SHP77 treated with DMSO at 0.1 percent for 48 hours (cell line): ENCODE measurements around the gene HOXD4.

Source experiments
- DNase-seq: peaks from one replicate; lab custom pipeline; 2025; lab: John Stamatoyannopoulos, UW

HOXD4 gene

DNA sequence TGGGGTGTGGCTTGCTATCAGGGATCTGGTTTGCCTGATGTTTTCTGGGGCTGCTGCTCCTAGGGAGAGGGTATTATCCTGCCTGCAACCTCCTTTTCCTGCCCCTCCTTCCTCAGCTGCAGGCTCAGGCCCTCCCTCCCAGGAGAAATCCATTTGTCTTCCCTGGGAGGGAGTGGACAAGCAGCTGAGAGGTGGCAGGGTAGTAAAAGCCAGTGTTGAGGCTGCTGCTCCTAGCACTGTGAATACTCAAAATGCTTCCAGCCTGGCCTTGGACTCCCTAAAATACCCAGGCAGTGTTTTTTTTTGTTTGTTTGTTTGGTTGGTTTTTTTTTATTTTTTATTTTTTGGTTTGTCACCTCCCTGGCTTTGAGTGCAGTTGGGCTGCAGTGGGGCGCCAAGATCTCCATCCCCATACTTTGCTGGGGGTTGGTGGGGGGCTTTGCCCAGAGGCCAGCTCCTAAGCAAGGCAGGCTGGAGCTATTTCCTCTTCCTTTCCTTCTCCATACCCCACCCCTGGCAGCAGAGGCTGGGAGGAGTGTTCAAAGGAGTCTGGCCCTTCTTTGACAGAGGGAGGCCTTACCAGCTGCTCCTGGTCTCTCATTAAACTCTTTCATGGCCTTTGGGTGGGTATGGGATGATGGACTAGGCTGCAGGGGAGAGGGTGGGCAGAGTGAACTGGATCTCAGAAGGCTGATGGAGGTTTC is 19.4 kb downstream of the HOXD4 start:
- no peak for DNase-seq

DNA sequence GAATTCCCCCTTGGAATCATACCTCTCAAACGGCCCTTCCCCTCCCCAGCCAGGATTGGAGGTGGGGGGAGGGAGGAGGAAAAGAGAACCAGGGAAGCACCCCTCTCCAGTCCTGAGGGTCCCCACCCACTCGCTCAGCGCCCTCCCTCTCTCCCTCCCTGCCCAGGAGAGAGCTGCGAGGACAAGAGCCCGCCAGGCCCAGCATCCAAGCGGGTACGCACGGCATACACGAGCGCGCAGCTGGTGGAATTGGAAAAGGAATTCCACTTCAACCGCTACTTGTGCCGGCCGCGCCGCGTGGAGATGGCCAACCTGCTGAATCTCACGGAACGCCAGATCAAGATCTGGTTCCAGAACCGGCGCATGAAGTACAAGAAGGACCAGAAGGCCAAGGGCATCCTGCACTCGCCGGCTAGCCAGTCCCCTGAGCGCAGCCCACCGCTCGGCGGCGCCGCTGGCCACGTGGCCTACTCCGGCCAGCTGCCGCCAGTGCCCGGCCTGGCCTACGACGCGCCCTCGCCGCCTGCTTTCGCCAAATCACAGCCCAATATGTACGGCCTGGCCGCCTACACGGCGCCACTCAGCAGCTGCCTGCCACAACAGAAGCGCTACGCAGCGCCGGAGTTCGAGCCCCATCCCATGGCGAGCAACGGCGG is 20.1 kb downstream of the HOXD4 start:
- DNase-seq, result no peak

DNA sequence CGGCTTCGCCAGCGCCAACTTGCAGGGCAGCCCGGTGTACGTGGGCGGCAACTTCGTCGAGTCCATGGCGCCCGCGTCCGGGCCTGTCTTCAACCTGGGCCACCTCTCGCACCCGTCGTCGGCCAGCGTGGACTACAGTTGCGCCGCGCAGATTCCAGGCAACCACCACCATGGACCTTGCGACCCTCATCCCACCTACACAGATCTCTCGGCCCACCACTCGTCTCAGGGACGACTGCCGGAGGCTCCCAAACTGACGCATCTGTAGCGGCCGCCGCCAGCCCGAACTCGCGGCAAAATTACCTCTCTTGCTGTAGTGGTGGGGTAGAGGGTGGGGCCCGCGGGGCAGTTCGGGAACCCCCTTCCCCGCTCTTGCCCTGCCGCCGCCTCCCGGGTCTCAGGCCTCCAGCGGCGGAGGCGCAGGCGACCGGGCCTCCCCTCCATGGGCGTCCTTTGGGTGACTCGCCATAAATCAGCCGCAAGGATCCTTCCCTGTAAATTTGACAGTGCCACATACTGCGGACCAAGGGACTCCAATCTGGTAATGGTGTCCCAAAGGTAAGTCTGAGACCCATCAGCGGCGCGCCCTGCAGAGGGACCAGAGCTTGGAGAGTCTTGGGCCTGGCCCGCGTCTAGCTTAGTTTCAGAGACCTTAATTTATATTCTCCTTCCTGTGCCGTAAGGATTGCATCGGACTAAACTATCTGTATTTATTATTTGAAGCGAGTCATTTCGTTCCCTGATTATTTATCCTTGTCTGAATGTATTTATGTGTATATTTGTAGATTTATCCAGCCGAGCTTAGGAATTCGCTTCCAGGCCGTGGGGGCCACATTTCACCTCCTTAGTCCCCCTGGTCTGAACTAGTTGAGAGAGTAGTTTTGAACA is 20.9 kb downstream of the HOXD4 start:
- no peak for DNase-seq

DNA sequence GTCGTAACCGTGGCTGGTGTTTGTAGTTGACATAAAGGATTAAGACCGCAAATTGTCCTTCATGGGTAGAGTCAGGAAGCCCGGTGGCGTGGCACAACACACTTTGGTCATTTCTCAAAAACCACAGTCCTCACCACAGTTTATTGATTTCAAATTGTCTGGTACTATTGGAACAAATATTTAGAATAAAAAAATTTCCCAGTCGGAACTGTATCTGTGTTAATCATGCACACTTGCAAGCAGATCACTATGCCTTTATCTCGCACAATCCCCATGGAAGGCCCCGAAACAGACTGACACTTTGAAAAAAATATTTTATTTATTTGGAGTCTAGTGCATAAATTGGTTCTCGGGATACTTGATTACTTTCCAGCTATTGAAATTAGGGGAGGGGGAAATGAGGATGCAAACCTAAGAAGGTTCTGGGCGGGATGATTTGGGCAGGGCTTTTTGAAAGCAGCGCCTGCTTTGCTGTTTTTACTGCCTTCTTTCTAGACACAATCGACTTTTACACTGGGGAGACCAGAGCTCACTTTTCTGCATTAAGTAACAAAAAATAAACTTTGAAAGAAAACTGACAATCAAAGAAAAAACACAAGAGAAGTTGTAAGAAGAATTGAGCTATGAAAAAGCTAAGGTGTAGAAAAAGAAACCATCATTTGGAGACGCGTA is 21.7 kb downstream of the HOXD4 start:
- DNase-seq, result no peak

DNA sequence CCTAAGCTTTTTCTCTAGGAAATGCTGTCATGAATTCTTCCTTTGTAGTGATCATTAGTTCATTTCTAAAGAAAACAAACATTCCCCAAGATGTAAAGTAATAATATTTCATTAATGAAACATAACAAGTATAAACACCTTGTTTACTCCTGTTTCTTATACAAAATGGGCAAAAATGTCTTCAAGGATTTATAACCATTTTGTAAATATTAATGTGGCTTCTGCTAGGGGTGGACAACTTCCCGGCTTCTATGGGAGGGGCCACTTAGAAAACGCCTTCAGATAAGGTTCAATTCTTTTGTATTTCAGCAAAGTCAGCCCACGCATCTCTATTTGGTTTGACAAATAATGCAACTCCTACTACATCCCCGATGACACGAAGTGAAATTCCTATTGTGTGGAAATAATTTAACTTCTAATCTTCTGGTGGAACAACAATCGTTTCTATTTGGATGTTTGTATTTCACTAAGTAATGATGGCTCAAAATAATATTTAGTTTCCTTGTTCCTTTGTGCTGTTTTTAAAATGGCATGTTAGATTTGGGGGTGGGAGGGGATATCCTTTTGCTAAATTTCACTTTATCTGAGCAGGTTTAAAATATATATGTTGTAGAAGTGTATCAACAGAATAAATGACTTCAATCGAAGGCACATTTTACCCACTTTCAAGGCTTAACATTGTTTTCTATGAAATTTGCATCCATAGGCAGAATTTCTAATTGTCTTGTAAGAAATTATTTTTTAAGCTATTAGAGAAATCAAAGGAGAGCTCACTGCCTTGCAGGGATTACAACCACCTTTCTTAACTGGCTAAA is 22.4 kb downstream of the HOXD4 start:
- DNase-seq, result no peak

DNA sequence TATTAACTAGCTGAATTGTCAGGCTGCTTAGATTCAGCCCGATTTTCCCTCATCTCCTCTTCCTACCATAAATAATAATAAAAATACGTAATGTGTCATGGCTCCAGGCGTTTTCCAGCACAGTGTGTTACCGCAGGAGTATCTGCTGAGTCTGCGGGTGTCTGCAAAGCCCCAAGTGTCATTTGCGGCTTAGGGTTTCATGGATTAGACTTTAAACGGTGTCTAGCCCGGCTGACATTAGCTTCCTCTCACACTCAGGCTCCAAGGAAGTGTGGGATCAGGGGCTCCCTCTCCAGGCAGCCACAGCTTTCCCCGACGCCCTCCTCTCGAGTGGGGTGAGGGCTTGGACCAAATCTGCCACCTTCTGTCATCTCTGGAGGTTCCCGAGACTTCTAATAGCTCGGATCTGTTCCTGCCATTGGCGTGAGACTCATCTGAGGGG is 23.1 kb downstream of the HOXD4 start:
- DNase-seq, result no peak

DNA sequence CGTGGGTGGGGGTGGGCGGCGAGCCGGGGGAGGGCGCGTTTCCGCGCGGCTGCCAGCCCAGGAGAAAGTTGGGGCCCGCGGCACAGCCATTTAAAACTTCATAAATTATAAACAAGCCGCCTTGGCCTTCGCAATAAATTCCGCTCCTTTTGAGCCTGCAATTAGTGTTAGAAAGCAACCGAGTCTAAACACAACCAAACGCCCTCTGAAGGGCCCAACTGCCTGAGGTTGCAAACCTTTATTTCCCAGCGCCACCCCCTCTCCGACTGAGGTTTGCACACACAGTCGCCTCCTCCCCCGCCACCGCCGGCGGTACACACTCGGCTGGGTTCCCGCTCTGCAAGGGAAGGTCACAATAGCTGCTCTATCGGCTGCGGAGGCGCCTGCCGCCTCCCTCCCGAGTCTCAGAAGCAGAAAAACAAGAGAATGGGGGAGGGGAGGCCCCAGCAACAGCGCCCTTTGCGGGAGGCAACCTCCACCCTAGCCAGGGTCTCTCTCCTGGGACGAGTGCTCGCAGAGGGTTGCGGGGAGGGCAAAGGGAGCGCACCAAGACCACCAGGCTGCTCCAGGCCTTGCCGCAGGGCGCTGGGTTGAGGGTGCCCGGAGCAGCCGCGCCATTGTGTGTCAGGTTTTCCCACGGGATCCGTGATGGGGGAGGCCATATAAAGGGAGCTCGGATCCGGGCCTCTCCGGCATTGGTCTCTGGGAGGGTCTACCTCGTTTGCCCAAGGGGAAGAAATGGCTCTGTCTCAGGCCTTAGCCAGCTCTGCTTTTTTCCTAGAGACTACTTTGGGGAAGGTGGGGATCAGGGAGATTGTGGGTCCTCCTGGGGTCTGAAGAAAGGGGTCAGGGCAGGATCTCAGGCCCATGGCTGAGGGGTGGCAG is 23.7 kb downstream of the HOXD4 start:
- DNase-seq, result no peak

DNA sequence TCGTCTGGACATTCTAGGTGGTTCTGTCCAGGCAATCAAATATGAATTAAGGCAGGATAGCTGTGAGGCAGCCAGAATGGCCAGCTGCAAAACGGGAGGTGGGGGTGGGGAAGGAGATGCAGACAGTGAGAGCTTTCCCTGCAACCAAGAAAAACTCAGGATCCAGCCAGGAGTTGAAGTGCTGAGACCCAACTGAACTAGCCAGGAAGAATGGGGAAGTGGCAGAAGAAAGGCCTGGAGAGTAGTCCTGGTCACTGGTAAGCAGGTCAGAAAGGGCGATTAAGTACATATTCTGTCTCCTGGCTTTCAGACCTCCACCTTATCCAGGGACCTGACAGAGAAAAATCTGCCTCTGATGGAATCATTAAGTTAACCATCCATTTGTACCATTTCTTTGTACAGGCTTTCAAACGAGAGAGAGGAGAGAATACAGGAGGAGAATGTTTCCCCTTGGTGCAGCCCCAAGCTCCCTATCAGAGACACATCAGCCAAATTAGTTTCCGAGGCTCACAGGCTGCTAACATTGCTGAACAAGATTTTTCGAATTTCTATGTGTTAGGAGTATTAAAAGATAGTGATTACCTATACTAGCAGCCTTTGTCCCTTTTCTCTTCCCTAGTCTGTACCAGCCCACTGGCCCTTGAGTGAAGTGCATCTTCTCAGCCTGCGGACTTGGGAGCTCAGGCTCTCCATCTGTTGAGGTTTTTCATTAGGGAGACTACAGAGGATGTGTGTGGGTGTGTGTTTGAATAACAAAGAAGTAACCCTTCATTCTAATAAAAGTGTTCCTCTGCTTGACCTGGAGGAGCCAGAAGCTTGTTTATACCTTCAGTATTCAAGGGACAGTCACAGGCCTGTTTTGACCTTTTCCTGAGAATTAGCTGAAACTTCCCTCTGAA is 24.6 kb downstream of the HOXD4 start:
- DNase-seq, result no peak

DNA sequence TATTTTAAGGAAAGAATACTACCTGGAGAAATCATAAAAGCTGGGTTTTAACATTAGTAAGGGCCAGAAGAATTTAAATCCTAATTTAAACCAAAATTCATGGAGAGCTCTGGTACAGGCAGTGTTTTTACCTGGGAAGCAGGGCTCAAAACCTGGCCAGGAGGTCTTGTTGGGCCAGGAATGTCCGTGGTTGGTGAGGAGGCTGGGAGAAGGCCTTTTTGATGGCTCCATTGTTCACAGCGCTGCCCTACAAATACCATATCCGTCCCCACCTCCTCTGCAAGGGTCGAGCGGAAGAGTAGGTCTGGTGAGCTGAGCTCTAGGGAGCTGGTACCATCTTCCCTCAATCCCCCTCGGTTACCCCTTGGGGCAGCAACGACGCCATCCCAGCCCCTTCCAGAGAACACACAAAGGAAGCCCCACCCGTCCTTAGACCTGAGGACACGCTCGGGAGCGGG is 26.3 kb downstream of the HOXD4 start:
- no peak for DNase-seq

DNA sequence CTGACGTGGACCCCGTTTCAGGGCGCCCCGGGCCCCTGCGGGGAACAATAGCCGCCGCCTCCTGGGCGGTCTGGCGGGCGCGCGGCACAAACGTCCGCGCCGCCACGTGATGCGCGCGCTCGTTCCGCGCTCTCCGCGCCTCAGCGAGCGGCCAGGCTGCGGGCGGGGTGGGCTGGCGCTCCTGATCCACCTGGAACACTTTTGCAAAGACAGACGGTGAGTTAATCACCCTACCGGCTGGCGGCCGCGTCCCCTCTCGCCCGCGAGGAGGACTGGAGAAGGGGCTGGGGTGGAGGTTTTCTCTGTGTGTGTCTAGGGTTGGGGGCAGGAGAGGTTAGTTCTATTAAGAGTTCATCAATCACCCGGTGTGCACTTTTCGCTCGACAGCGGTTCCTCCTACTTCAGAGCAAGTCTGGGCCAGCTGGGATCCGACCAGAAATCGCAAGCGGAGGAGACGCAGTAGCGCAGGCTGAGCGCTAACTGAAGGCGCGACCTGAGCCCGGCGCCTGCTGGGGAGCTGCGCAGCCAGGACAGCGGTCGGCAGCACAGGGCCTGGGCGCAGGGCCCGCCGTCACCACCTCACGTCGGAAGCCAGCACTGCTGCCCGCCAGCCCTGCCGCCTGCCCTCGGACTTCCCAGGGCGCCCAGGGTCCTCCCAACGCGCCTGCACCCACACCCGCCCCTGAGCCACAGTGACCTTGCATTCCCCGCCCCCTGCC is 26.8 kb downstream of the HOXD4 start:
- no peak for DNase-seq

DNA sequence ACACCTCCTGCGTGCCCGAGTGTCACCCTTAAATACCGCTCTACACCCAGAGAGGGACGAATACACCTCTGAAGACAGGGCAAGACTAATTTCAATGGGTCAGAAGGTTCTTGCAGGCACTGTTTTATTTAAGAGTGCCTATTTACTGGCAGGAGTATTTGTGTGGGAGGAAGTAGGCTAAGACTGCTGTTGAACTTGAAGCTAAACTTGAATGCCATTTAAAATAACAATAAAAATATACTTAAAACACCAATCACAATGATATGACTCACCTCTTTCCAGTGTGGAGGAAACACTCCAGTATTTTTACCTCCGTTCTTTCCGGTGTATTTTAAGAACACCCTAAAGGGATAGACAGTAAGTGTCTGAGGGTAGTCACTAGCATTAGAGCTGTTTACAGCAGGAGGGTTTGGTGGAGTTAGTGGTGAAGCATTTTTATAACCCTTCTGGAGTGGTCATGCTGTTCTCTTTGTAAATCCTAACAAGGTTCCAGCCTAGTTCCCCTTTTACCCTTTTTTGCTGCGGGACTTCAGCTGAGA is 27.5 kb downstream of the HOXD4 start:
- DNase-seq, result no peak

DNA sequence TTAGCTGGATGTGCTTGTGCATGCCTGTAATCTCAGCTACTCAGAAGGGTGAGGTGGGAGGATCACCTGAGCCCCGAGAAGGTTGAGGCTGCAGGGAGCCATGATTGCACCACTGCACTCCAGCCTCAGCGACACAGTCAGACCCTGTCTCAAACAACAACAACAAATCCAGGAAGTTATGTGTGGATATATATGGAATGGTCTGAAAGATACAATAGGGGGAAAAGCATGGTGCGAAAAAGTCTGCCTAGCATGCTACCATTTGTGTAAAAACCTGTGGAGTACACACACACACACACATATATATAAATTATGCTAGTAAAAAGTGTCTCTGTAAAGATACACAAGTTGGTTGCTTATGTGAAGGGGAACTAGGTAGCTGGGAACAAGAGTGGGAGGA is 30.2 kb downstream of the HOXD4 start:
- DNase-seq, result no peak

DNA sequence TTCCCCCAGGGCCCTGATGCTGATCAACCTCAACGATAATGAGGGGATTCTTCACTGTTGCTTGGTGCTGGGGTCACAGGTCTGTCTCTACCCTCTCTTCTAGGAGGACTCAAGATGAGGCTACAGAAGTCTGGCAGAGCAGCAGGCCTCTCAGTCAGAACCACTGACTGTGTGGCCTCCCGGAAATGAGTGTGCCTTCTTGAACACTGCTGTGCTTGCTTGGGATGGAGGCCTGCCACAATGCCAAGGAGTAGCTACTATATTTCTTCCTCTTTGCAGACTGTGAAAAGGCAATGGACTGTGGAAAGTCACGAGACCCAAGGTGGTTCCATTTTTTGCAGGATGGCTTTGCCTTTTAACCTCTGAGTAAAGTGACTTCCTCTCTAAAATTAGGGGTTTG is 31.3 kb downstream of the HOXD4 start:
- DNase-seq, result no peak

DNA sequence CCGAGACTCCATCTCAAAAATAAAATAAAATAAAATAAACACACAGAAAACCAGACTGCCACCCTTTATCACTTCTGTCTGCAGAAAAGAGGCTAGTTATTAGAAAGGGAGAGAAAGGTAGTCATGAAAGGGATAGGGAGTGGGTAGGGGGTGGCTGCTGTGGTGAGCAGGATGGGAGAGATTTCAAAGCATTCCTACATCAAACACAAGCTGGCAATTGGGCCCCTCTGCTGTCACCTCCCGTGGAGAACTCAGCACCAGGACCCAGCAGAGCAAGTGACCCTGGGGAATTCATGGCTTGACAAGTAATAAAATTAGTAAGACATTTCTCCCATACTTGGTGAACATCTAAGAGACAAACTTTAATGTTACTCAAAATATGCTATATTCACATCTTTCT is 33.4 kb downstream of the HOXD4 start:
- no peak for DNase-seq

DNA sequence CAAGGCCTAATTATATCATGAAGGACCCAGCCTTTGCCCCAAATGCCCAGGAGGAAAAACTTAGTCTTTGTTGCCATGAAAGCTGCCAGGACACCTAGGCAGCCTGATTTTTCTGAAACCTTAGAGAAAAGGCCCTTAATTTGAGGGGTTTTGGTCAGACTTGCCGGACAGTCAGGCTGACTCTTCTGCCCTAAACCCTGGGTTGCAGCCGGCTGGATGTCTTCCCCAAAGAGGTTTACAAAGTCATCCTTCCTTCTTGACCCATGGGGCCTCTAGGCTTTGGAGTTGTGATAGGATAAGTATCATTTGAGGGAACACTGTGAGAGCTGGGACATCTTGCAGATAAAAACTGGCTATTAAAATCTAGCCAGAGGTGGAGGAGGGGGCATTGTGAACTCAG is 34.7 kb downstream of the HOXD4 start:
- no peak for DNase-seq

DNA sequence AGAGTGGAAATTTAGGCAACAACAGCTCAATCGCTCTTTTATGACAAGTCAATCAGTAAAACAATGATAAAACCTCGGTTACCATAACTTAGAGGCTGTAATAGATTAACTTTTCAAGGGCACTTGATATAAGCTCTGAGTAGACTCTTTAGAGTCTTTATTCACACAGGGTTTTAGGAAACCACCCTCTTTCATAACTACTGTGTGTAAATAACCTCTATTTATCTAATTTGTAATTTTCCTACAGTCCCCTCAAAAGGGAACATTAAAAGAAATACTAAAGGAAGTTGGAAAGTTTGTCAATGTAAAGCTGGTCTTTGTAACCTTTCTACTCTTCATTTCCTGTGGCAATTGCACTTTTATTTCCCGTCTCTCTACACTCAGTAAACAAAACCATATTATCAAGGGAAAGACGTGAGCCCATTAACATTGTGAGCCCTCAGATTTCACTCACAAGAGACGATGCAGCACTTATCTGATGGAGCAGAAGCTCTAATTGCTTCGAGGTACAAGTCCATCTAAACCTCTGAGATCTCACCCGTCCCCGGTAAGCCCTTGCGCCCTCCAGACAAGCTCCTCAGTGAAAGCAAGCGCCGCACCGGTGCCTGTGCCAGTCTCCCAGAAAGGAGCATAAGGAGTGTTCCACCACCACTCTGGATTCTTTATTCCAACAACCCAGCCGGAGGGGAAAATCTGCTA is 36.0 kb downstream of the HOXD4 start:
- DNase-seq, result no peak

DNA sequence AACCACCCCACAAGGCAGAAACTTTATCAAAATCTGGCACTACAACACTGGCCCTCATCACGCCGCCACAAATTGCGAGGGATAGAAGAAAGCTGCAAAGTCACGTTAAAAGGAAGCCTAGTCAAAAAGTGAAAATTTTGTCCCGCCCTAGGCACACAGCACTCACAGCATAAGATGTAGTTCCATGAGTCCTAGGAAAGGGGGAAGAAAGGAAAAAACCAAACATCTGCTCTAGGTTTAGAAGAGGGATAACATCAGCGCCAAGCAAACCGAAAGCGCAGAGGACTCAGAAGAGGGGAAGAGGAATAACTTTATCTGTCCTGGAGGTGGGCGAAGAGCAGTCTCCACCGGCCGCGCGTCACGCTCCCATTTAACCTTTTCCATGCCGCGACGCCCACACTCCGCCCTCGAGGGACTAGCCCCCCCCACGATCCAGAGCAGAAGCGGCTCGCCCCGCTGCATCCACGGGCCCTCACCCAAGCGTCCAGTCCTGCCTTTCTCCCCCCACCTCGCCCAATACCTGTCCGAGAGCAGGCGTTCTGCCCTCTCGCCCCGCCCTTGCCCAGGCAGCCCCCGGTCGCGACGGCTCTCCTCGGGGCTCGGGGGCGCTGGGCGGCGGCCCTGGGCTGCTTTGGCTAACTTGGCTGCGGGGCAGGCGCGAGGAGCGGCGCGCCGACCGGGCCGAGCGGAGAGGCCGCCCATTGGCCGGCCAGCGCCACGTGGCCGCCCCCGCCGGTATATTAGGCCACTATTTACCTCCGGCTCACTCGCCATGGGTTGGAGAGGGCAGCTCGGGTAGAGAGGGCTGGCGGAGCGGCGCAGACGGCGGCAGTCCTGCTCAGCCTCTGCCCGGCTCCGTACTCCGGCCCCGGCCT is 36.8 kb downstream of the HOXD4 start, which contains the start of gene HOXD1:
Gene HOXD1 (plus strand): TSS at position 770 of the 875 bp plus-strand sequence. CDS start 134 bp downstream, outside the sequence.
- DNase-seq, result no peak
